ENCODE data around the gene PICALM. TPM values are rescaled to one million over a fixed set of nuclear protein-coding genes. Genes with fewer than 3 reads are reported as not detected.
"Not testable (repeated sequence)": the region's sequence is repeated elsewhere in the genome, so short reads cannot be mapped to it uniquely, and the experiment has no call there.

PICALM gene
- polyA plus RNA-seq, 2 of the 4 experiments (the other 2 are of a cell fraction), result 113 to 195 TPM

DNA sequence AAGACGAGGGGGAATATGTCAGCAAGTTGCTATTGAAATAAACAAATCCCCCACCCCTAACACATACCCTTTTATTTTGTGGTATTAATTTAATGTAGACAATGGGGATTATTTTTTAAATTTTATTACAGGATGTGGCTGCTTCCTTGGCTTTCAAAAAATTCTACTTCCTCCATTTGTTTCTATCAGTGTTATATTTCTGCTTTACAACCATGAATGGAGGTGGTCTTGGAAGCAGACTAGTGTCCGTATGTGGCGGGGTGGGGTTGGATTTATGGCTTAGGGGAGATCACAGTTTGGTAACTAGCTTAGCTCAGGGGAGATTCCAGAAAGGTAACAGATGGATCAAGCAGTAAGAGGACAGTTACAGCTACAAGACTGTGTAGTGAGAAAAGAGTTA, 39.3 kb upstream of the PICALM start:
- H3K4me1 ChIP-seq, result no peaks in the 10 kb centered on the region
- POLR2A ChIA-PET, result no interaction called here
- no peak overlapping the region for H3K27ac ChIP-seq
- ATAC-seq (no peak), DNase-seq (ENCODE audit: low read depth in 1 of 2, low spot score in 1 of 2) (no peak), FAIRE-seq (no peak)
- no peak overlapping the region for H3K4me3 ChIP-seq
- no peaks in the 10 kb centered on the region for H3K9me3 ChIP-seq
- 76% methylated on average over 3 of the region's 3 CpGs for WGBS (ENCODE audit: missing lambda C conversion rate)
- no peak overlapping the region for H3K4me2 ChIP-seq
- CTCF ChIA-PET, result interaction anchor here (0.6 kb wide), 1 partner anchor 115 kb away, joined by 3 read pairs; no protein-coding TSS in a partner anchor
- TF ChIP-seq SMC3 (IDR thresholded peaks at IDR 0.05) (no peak), PHF8 (IDR thresholded peaks at IDR 0.05; ENCODE audit: borderline replicate concordance, low read depth) (no peak), EHF (CRISPR knock-in tag; IDR thresholded peaks at IDR 0.05) (no peak), POLR2A (IDR thresholded peaks at IDR 0.05; ENCODE audit: low read length) (no peak), GATA3 (IDR thresholded peaks at IDR 0.05; ENCODE audit: borderline replicate concordance) (no peak), TP53 (CRISPR knock-in tag; IDR thresholded peaks at IDR 0.05) (no peak), ZSCAN20 (CRISPR knock-in tag; IDR thresholded peaks at IDR 0.05) (no peak), SREBF2 (IDR thresholded peaks at IDR 0.05) (no peak), FOSL2 (IDR thresholded peaks at IDR 0.05) (no peak), FOSL2 (CRISPR knock-in tag; IDR thresholded peaks at IDR 0.05) (no peak), ZFP36 (IDR thresholded peaks at IDR 0.05; ENCODE audit: borderline replicate concordance, partially characterized antibody) (no peak), CBX8 (IDR thresholded peaks at IDR 0.05) (no peak), RARB (CRISPR knock-in tag; IDR thresholded peaks at IDR 0.05) (no peak), ESRRA (IDR thresholded peaks at IDR 0.05; ENCODE audit: borderline replicate concordance, low read length) (no peak), KDM1A (IDR thresholded peaks at IDR 0.05; ENCODE audit: low read depth) (no peak)
- TF ChIP-seq, protein P1, sequence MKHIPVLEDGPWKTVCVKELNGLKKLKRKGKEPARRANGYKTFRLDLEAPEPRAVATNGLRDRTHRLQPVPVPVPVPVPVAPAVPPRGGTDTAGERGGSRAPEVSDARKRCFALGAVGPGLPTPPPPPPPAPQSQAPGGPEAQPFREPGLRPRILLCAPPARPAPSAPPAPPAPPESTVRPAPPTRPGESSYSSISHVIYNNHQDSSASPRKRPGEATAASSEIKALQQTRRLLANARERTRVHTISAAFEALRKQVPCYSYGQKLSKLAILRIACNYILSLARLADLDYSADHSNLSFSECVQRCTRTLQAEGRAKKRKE (CRISPR knock-in tag; IDR thresholded peaks at IDR 0.05; ENCODE audit: low read depth), result no peak
- TF ChIP-seq, protein P2, sequence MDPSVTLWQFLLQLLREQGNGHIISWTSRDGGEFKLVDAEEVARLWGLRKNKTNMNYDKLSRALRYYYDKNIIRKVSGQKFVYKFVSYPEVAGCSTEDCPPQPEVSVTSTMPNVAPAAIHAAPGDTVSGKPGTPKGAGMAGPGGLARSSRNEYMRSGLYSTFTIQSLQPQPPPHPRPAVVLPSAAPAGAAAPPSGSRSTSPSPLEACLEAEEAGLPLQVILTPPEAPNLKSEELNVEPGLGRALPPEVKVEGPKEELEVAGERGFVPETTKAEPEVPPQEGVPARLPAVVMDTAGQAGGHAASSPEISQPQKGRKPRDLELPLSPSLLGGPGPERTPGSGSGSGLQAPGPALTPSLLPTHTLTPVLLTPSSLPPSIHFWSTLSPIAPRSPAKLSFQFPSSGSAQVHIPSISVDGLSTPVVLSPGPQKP (IDR thresholded peaks at IDR 0.05; ENCODE audit: low read depth, low read length), result no peak

DNA sequence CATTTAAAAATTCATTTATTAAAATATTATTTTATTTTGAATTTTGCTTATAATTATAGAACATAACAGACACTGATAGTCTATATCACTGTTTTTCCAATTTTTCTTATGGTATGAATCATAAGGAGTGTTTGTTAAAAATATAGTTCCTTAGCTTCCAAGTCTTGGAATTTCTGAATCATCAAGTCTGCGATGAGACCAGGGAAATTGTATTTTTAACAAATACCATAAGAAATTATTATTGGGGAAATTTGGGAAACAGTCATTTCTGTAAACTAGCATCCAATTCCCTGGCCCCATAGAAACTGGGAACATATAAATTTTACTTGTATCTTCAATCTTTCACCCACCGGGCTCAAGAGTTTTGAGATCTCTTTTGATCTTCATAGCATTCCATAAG, 38.0 kb upstream of the PICALM start:
- TF ChIP-seq, protein P3, sequence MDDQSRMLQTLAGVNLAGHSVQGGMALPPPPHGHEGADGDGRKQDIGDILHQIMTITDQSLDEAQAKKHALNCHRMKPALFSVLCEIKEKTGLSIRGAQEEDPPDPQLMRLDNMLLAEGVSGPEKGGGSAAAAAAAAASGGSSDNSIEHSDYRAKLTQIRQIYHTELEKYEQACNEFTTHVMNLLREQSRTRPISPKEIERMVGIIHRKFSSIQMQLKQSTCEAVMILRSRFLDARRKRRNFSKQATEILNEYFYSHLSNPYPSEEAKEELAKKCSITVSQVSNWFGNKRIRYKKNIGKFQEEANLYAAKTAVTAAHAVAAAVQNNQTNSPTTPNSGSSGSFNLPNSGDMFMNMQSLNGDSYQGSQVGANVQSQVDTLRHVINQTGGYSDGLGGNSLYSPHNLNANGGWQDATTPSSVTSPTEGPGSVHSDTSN (IDR thresholded peaks at IDR 0.05), result no peak
- TF ChIP-seq, protein P4, sequence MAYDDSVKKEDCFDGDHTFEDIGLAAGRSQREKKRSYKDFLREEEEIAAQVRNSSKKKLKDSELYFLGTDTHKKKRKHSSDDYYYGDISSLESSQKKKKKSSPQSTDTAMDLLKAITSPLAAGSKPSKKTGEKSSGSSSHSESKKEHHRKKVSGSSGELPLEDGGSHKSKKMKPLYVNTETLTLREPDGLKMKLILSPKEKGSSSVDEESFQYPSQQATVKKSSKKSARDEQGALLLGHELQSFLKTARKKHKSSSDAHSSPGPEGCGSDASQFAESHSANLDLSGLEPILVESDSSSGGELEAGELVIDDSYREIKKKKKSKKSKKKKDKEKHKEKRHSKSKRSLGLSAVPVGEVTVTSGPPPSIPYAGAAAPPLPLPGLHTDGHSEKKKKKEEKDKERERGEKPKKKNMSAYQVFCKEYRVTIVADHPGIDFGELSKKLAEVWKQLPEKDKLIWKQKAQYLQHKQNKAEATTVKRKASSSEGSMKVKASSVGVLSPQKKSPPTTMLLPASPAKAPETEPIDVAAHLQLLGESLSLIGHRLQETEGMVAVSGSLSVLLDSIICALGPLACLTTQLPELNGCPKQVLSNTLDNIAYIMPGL (CRISPR knock-in tag; IDR thresholded peaks at IDR 0.05; ENCODE audit: borderline replicate concordance), result no peak
- TF ChIP-seq TP53 (CRISPR knock-in tag; IDR thresholded peaks at IDR 0.05), result no peak
- TF ChIP-seq, protein P5, sequence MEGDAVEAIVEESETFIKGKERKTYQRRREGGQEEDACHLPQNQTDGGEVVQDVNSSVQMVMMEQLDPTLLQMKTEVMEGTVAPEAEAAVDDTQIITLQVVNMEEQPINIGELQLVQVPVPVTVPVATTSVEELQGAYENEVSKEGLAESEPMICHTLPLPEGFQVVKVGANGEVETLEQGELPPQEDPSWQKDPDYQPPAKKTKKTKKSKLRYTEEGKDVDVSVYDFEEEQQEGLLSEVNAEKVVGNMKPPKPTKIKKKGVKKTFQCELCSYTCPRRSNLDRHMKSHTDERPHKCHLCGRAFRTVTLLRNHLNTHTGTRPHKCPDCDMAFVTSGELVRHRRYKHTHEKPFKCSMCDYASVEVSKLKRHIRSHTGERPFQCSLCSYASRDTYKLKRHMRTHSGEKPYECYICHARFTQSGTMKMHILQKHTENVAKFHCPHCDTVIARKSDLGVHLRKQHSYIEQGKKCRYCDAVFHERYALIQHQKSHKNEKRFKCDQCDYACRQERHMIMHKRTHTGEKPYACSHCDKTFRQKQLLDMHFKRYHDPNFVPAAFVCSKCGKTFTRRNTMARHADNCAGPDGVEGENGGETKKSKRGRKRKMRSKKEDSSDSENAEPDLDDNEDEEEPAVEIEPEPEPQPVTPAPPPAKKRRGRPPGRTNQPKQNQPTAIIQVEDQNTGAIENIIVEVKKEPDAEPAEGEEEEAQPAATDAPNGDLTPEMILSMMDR (IDR thresholded peaks at IDR 0.05), result no peak
- no peak for TF ChIP-seq RNF2 (IDR thresholded peaks at IDR 0.05; ENCODE audit: borderline replicate concordance, low read depth)
- no peak for TF ChIP-seq MAFK (IDR thresholded peaks at IDR 0.05; ENCODE audit: partially characterized antibody)
- TF ChIP-seq SREBF2 (IDR thresholded peaks at IDR 0.05), result no peak
- TF ChIP-seq FOXS1 (CRISPR knock-in tag; IDR thresholded peaks at IDR 0.05), result no peak
- no peak for TF ChIP-seq POLR2A (IDR thresholded peaks at IDR 0.05; ENCODE audit: low read length)
- TF ChIP-seq NFE2L2 (conservative IDR thresholded peaks at IDR 0.05; ENCODE audit: low read length), result no peak
- 59% methylated on average over 2 of the region's 2 CpGs for WGBS (ENCODE audit: missing lambda C conversion rate)
- Histone ChIP-seq H3K9me3 (no peaks in the 10 kb centered on the region), H3K4me3 (no peak overlapping the region), H3K4me1 (peaks cover 8% of the 10 kb centered on the region), H3K27ac (no peak overlapping the region), H3K4me2 (no peak overlapping the region)
- no peak for DNase-seq (ENCODE audit: low read depth in 1 of 2, low spot score in 1 of 2)
- no peak for FAIRE-seq
- CTCF ChIA-PET, result no interaction called here
- ATAC-seq, result no peak
- POLR2A ChIA-PET, result no interaction called here

DNA sequence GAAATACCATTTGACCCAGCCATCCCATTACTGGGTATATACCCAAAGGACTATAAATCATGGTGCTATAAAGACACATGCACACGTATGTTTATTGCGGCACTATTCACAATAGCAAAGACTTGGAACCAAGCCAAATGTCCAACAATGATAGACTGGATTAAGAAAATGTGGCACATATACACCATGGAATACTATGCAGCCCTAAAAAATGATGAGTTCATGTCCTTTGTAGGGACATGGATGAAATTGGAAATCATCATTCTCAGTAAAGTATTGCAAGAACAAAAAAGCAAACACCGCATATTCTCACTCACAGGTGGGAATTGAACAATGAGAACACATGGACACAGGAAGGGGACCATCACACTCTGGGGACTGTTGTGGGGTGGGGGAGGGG, 37.1 kb upstream of the PICALM start:
- ATAC-seq; FAIRE-seq; H3K9me3 ChIP-seq; DNase-seq (ENCODE audit: low read depth in 1 of 2, low spot score in 1 of 2); H3K27ac ChIP-seq; H3K4me2 ChIP-seq; POLR2A ChIA-PET; H3K4me3 ChIP-seq; CTCF ChIA-PET: not testable (repeated sequence)
- peaks cover 17% of the 10 kb centered on the region for H3K4me1 ChIP-seq
- WGBS (ENCODE audit: missing lambda C conversion rate), result 84% methylated on average over 3 of the region's 3 CpGs

DNA sequence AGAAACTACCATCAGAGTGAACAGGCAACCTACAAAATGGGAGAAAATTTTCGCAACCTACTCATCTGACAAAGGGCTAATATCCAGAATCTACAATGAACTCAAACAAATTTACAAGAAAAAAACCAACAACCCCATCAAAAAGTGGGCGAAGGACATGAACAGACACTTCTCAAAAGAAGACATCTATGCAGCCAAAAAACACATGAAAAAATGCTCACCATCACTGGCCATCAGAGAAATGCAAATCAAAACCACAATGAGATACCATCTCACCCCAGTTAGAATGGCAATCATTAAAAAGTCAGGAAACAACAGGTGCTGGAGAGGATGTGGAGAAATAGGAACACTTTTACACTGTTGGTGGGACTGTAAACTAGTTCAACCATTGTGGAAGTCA, 36.7 kb upstream of the PICALM start:
- H3K4me2 ChIP-seq; DNase-seq (ENCODE audit: low read depth in 1 of 2, low spot score in 1 of 2); H3K4me3 ChIP-seq; POLR2A ChIA-PET; FAIRE-seq; CTCF ChIA-PET; H3K27ac ChIP-seq; H3K9me3 ChIP-seq; ATAC-seq: not testable (repeated sequence)
- WGBS (ENCODE audit: missing lambda C conversion rate), result no CpG with 5 or more reads among the region's 2 CpGs
- H3K4me1 ChIP-seq, result peaks cover 18% of the 10 kb centered on the region

Measured in A549 (cell line).